Uterus (tissue), 4 donors: Measurements from ENCODE around the gene GPER1. TPM values are rescaled to one million over a fixed set of nuclear protein-coding genes. Genes with fewer than 3 reads are reported as not detected.

Experiments used
- DNase-seq, 2 donors: peaks; one replicate each; pipeline ENCODE4 v3.0.0-alpha.2; 2019 to 2020
- H3K27ac ChIP-seq, 2 donors: fragments of 200-600 bp; sonication (generic); 1 replicate in 1 of 2; 2 replicates in 1 of 2; pipeline ENCODE4 v1.5.1; 2016 to 2018
- H3K27me3 ChIP-seq, 2 donors: fragments of 200-600 bp; sonication (generic); one replicate each; pipeline ENCODE4 v1.5.1; 2018 to 2019; ENCODE audit warnings: control low read depth in 1 of 2
- H3K36me3 ChIP-seq, 2 donors: fragments of 200-600 bp; sonication (generic); one replicate each; pipeline ENCODE4 v1.5.1; 2019; ENCODE audit warnings: control low read depth in 1 of 2
- H3K4me1 ChIP-seq, 2 donors: fragments of 200-600 bp; sonication (generic); one replicate each; pipeline ENCODE4 v1.5.1; 2018 to 2019; ENCODE audit warnings: control low read depth in 1 of 2
- H3K4me3 ChIP-seq, 2 donors: fragments of 200-600 bp; sonication (generic); 1 replicate in 1 of 2; 2 replicates in 1 of 2; pipeline ENCODE4 v1.5.1; 2018 to 2019; ENCODE audit warnings: mild to moderate bottlenecking in 1 of 2
- H3K9me3 ChIP-seq, 2 donors: fragments of 200-600 bp; sonication (generic); one replicate each; pipeline ENCODE4 v1.5.1; 2019; ENCODE audit warnings: control low read depth in 1 of 2
- CTCF ChIP-seq, 4 experiments: fragments of 200-600 bp in 2 of 4; fragments of 450-650 bp in 2 of 4; sonication (generic) in 2 of 4; IDR thresholded peaks; one replicate each; pipeline ENCODE4 v1.5.1; 2016 to 2019; ENCODE audit warnings: antibody characterized with exemption in 4 of 4, mild to moderate bottlenecking in 2 of 4, moderate library complexity in 1 of 4
- POLR2A ChIP-seq, 2 donors: fragments of 450-650 bp; IDR thresholded peaks; one replicate each; pipeline ENCODE4 v1.6.1; 2016; ENCODE audit warnings: antibody characterized with exemption in 2 of 2, mild to moderate bottlenecking in 1 of 2, moderate library complexity in 1 of 2
- intact Hi-C: fragments of 100-400 bp; cut with DNase I; formaldehyde crosslinking; loops from one replicate; pipeline ENCODE4 v1.15.1; 2023; ENCODE audit warnings: low total_unique reads
- total RNA-seq, 4 donors: library from RNA; depleted of rRNA in 3 of 4; stranded (reverse); fragments of >200 nt in 3 of 4; gene quantifications; one replicate each; pipeline versions ENCODE4 v1.1.0 to v1.2.4, GENCODE V29; 2014 to 2023
- donor health status: DM: yes; HTN: yes; CAD: no.

The GPER1 gene
- total RNA-seq, 4 donors from 2014 or later = 1.3 to 10.6 (median 5.0) TPM

- H3K36me3 ChIP-seq = no peaks in the 10 kb centered on the region
- H3K9me3 ChIP-seq = no peaks in the 10 kb centered on the region
- H3K4me1 ChIP-seq = peaks cover 0 to 4% of the 10 kb centered on the region in 2 donors
- no peak overlapping the region for H3K4me3 ChIP-seq
- no peaks in the 10 kb centered on the region for H3K27me3 ChIP-seq
- intact Hi-C loops = no loop called here
- DNase-seq = no peak
- no peak overlapping the region for H3K27ac ChIP-seq
- no peak for TF ChIP-seq POLR2A (IDR thresholded peaks at IDR 0.05)
- TF ChIP-seq CTCF (IDR thresholded peaks at IDR 0.05) = no peak
Observed at GRCh38 chr7:1062296-1063294, 25.3 kb upstream of the GPER1 start.

GRCh38 chr7:1063361-1063760, 24.6 kb upstream of the GPER1 start:
- DNase-seq = no peak
- Histone ChIP-seq H3K9me3 (no peaks in the 10 kb centered on the region), H3K27me3 (no peaks in the 10 kb centered on the region)

GRCh38 chr7:1064581-1064980, 23.3 kb upstream of the GPER1 start:
- intact Hi-C loops = loop anchor here (2.0 kb wide), 1 partner anchor 72 kb away; no protein-coding TSS in a partner anchor
- H3K27me3 ChIP-seq = no peaks in the 10 kb centered on the region
- H3K4me1 ChIP-seq = peaks cover 0 to 4% of the 10 kb centered on the region in 2 donors
- no peak overlapping the region for H3K27ac ChIP-seq
- no peak overlapping the region for H3K4me3 ChIP-seq
- no peak for DNase-seq
- no peak for TF ChIP-seq POLR2A (IDR thresholded peaks at IDR 0.05)
- no peak for TF ChIP-seq CTCF (IDR thresholded peaks at IDR 0.05)
- no peaks in the 10 kb centered on the region for H3K9me3 ChIP-seq
- no peaks in the 10 kb centered on the region for H3K36me3 ChIP-seq

More at GRCh38 chr7:1063361-1063760, 24.6 kb upstream of the GPER1 start:
- no peak for TF ChIP-seq POLR2A (IDR thresholded peaks at IDR 0.05)
- TF ChIP-seq CTCF (IDR thresholded peaks at IDR 0.05) = no peak
- Histone ChIP-seq H3K36me3 (no peaks in the 10 kb centered on the region), H3K27ac (no peak overlapping the region), H3K4me3 (no peak overlapping the region), H3K4me1 (peaks cover 0 to 4% of the 10 kb centered on the region in 2 donors)
- intact Hi-C loops = no loop called here

- TF ChIP-seq POLR2A (IDR thresholded peaks at IDR 0.05) = no peak
- no peak for TF ChIP-seq CTCF (IDR thresholded peaks at IDR 0.05)
- no peaks in the 10 kb centered on the region for H3K9me3 ChIP-seq
- intact Hi-C loops = loop anchor here (2.0 kb wide), 1 partner anchor 72 kb away; no protein-coding TSS in a partner anchor
- no peak overlapping the region for H3K4me3 ChIP-seq
- H3K36me3 ChIP-seq = no peaks in the 10 kb centered on the region
- no peaks in the 10 kb centered on the region for H3K27me3 ChIP-seq
- no peak for DNase-seq
- H3K4me1 ChIP-seq = peaks cover 0 to 4% of the 10 kb centered on the region in 2 donors
- H3K27ac ChIP-seq = no peak overlapping the region
Observed at GRCh38 chr7:1065263-1065584, 22.7 kb upstream of the GPER1 start.

- Histone ChIP-seq H3K27me3 (no peaks in the 10 kb centered on the region), H3K4me3 (no peak overlapping the region), H3K9me3 (no peaks in the 10 kb centered on the region), H3K36me3 (no peaks in the 10 kb centered on the region), H3K27ac (no peak overlapping the region), H3K4me1 (peaks cover 0 to 4% of the 10 kb centered on the region in 2 donors)
- peak in 1 of 2 donors; percentile 8 for TF ChIP-seq POLR2A (IDR thresholded peaks at IDR 0.05)
- TF ChIP-seq CTCF (IDR thresholded peaks at IDR 0.05) = peak; percentile 95 to 99 (median 98)
- intact Hi-C loops = loop anchor here (2.0 kb wide), 1 partner anchor 73 kb away; no protein-coding TSS in a partner anchor
- DNase-seq = peak; percentile 81 to 84
Observed at GRCh38 chr7:1065585-1066241, 22.2 kb upstream of the GPER1 start.
